Right atrium auricular region (tissue), 2 donors: ENCODE results near the gene MTRF1. TPM values are rescaled to one million over a fixed set of nuclear protein-coding genes. Genes with fewer than 3 reads are reported as not detected.

Source experiments
- DNase-seq: peaks from one replicate; pipeline ENCODE4 v3.0.0-alpha.2; 2019; ENCODE audit warnings: low spot score
- H3K27ac ChIP-seq, 2 donors: fragments of 200-600 bp; sonication (generic); 1 replicate in 1 of 2; 2 replicates in 1 of 2; pipeline ENCODE4 v1.5.1; 2016 to 2019
- H3K27me3 ChIP-seq, 2 donors: fragments of 200-600 bp; sonication (generic); one replicate each; pipeline versions ENCODE4 v1.5.1 to v1.6.0; 2017 to 2019
- H3K36me3 ChIP-seq: fragments of 200-600 bp; sonication (generic); one replicate; pipeline ENCODE4 v1.5.1; 2016
- H3K4me1 ChIP-seq, 2 donors: fragments of 200-600 bp; sonication (generic); one replicate each; pipeline versions ENCODE4 v1.5.1 to v1.6.0; 2017 to 2019
- H3K4me3 ChIP-seq, 2 donors: fragments of 200-600 bp; sonication (generic); 1 replicate in 1 of 2; 2 replicates in 1 of 2; pipeline ENCODE4 v1.5.1; 2017 to 2019; ENCODE audit warnings: mild to moderate bottlenecking in 1 of 2, moderate library complexity in 1 of 2
- H3K9me3 ChIP-seq, 2 donors: fragments of 200-600 bp; sonication (generic); one replicate each; pipeline ENCODE4 v1.5.1; 2019
- total RNA-seq, 2 donors: library from RNA; depleted of rRNA; stranded (reverse); fragments of >200 nt; gene quantifications; one replicate each; pipeline ENCODE4 v1.1.0, GENCODE V29; 2016
- TF ChIP-seq, protein P1 (sequence below), 2 donors: fragments of 200-600 bp; sonication (generic); IDR thresholded peaks; one replicate each; pipeline ENCODE4 v1.5.1; 2019; ENCODE audit warnings: antibody characterized with exemption in 2 of 2

The MTRF1 gene
- total RNA-seq, 2 donors from 2014 or later, result 9.3 to 11.5 TPM

DNA sequence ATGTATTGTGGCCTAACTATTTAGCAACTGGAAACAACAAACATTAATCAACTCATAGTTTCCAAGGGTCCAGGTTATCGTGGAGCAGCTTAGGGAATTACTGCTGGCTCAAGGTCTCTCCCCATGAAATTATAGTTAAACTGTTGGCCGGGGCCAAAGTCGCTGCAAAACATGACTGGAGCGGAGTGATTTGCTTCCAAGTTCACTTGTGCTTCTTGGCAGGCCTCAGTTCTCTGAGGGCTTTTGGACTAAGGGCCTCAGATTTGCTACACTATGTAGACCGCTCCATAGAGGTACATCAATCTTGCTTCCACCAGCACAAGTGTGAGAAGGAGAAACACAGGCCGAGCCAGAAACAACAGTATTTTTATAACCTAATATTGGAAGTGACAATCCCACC, 59.6 kb downstream of the MTRF1 start:
- Histone ChIP-seq H3K27ac (no peak overlapping the region), H3K4me1 (no peaks in the 10 kb centered on the region), H3K9me3 (no peaks in the 10 kb centered on the region), H3K27me3 (no peaks in the 10 kb centered on the region), H3K4me3 (no peak overlapping the region), H3K36me3 (no peaks in the 10 kb centered on the region)
- TF ChIP-seq, protein P1, sequence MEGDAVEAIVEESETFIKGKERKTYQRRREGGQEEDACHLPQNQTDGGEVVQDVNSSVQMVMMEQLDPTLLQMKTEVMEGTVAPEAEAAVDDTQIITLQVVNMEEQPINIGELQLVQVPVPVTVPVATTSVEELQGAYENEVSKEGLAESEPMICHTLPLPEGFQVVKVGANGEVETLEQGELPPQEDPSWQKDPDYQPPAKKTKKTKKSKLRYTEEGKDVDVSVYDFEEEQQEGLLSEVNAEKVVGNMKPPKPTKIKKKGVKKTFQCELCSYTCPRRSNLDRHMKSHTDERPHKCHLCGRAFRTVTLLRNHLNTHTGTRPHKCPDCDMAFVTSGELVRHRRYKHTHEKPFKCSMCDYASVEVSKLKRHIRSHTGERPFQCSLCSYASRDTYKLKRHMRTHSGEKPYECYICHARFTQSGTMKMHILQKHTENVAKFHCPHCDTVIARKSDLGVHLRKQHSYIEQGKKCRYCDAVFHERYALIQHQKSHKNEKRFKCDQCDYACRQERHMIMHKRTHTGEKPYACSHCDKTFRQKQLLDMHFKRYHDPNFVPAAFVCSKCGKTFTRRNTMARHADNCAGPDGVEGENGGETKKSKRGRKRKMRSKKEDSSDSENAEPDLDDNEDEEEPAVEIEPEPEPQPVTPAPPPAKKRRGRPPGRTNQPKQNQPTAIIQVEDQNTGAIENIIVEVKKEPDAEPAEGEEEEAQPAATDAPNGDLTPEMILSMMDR (IDR thresholded peaks at IDR 0.05), result no peak
- DNase-seq, result no peak

DNA sequence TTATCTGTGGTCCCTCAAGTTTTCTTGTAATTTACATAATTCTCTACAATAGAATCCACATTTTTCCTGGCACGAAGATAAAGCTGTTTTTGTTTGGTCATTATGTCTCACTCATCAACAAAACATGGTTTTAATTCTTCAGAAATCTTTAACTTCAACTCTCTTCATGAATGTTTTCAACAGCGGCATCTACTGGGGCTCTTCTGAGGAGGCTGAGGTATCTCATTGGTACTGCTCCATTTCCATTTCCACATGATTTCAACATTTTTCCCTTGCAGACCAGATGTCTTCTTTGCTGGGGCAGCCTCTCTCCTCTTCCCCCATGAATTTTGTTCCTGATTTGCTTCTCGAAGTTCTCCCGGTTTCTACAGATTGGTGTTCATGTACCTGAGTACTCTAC, 63.2 kb downstream of the MTRF1 start:
- Histone ChIP-seq H3K27me3 (no peaks in the 10 kb centered on the region), H3K4me1 (no peaks in the 10 kb centered on the region), H3K36me3 (no peaks in the 10 kb centered on the region), H3K27ac (no peak overlapping the region), H3K9me3 (no peaks in the 10 kb centered on the region), H3K4me3 (no peak overlapping the region)
- TF ChIP-seq, protein P1 (IDR thresholded peaks at IDR 0.05), result no peak
- DNase-seq, result no peak

DNA sequence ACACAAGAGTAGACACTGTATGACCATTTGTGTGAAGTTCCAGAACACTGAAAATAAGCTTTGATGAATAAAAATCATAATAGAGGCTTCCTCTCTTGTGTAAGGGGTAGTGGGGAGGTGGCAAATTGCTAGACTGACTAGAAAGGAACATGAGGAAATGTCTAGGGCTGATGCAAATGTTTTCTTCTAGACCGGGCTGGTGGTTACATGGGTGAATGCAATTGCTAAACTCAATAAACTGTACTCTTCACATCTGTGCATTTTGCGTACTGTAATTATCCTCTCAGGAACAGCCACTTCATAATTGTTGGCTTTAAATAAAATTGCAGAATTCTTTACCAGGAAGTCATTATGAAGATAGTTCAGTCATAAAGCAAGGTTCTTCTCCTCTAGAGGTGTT, 63.9 kb downstream of the MTRF1 start:
- DNase-seq, result no peak
- Histone ChIP-seq H3K27ac (no peak overlapping the region), H3K27me3 (no peaks in the 10 kb centered on the region), H3K9me3 (no peaks in the 10 kb centered on the region), H3K4me3 (no peak overlapping the region), H3K4me1 (no peaks in the 10 kb centered on the region), H3K36me3 (no peaks in the 10 kb centered on the region)
- TF ChIP-seq, protein P1 (IDR thresholded peaks at IDR 0.05), result no peak

DNA sequence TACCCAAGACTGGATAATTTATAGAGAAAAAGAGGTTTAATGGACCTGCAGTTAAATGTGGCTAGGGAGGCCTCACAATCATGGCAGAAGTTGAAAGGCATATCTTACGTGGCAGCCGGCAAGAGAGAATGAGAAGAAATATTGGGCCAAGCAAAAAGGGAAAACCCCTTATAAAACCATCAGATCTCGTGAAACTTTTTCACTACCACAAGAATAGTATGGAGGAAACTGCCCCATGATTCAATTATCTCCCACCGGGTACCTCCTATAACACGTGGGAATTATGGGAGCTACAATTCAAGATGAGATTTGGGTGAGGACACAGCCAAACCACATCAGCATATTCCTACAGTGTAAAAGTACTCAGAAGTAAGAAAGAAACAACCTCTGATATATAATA, 64.3 kb downstream of the MTRF1 start:
- H3K27me3 ChIP-seq, result no peaks in the 10 kb centered on the region
- H3K36me3 ChIP-seq, result no peaks in the 10 kb centered on the region
- DNase-seq, result no peak
- H3K9me3 ChIP-seq, result no peaks in the 10 kb centered on the region
- no peak overlapping the region for H3K27ac ChIP-seq
- TF ChIP-seq, protein P1 (IDR thresholded peaks at IDR 0.05), result no peak
- H3K4me1 ChIP-seq, result no peaks in the 10 kb centered on the region
- H3K4me3 ChIP-seq, result no peak overlapping the region

DNA sequence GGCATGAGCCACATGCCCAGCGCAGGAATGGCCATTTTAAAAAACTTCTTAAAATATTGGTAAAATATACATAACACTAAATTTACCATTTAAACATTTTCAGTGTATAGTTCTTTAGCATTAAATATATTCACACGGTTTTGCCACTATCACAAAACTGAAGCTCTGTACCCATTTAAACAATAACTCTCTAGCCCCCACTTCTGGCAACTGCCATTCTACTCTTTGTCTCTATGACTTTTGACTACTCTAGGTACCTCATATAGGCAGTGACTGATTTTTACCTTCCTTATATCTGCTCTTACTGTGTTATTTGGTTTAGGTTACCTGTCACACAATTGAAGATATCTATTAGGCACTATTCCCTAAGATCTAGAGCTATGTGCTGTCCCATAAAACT, 66.8 kb downstream of the MTRF1 start:
- H3K9me3 ChIP-seq, result no peaks in the 10 kb centered on the region
- H3K4me1 ChIP-seq, result peaks cover 0 to 20% of the 10 kb centered on the region in 2 donors
- H3K27ac ChIP-seq, result no peak overlapping the region
- H3K36me3 ChIP-seq, result no peaks in the 10 kb centered on the region
- no peak for DNase-seq
- H3K27me3 ChIP-seq, result no peaks in the 10 kb centered on the region
- TF ChIP-seq, protein P1 (IDR thresholded peaks at IDR 0.05), result no peak
- no peak overlapping the region for H3K4me3 ChIP-seq

DNA sequence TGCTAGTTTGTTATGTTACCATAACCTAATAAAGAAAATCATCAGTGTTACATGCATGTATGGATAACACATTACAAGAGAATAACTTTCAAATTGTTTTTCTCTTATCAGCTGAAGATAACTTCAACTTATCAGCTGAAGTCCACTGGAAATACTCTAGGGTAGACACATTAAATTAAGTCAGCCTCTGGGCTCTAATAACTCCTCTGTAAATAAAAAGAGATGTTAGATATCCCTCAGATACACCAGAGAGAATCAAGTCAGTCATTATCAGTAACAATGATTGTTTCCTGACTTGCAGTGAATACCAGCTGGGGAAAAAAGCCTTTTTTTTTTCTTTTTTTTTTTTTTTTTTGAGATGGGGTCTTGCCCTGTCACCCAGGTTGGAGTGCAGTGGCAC, 67.4 kb downstream of the MTRF1 start:
- TF ChIP-seq, protein P1 (IDR thresholded peaks at IDR 0.05), result no peak
- Histone ChIP-seq H3K27me3 (no peaks in the 10 kb centered on the region), H3K36me3 (no peaks in the 10 kb centered on the region), H3K9me3 (no peaks in the 10 kb centered on the region), H3K4me3 (no peak overlapping the region), H3K4me1 (peaks cover 0 to 20% of the 10 kb centered on the region in 2 donors), H3K27ac (no peak overlapping the region)
- no peak for DNase-seq
